ENCODE measurements around the gene TMEM208. TPM values are rescaled to one million over a fixed set of nuclear protein-coding genes. Genes with fewer than 3 reads are reported as not detected.

TMEM208 gene
- total and polyA plus RNA-seq, 2 of the 13 experiments (the other 11 are each of a cell fraction or from before 2014, with no cell fraction given): 58.8 to 72.9 TPM

DNA sequence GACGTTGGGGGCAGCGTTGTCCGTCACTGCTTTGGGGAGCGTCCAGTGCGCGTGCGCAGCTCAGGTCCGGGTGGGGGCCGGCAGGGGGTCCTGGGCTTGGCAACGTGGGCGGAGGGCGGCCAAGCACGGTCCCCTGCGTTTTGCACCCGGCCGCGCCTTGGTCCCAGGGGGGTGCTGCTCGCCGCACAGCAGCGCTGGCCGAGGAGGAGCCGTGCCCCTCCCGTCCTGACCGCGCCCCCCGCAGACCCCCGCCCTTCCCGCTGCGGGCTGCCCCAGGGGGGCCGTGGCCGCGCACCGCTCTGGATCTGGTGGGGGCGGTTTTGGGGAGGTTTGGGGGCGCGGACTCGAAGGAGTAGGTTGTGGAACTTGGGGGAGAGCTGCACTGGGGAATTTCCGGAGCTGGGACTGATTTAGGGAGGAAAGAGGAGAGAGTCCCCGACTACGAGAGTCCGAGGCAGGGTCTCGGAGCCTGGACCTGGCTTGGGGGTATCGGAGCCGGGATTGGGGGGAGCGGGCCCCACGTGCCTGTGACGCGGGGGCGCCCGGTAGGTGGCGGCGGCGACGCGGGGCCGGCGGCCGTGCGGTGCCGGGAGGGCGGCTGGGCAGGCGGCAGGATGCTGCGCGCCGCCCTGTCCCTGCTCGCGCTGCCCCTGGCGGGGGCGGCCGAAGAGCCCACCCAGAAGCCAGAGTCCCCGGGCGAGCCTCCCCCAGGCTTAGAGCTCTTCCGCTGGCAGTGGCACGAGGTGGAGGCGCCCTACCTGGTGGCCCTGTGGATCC lies 21.7 kb downstream of the TMEM208 start, which contains the start of gene SLC9A5 (continued):
- TF ChIP-seq, protein P1, sequence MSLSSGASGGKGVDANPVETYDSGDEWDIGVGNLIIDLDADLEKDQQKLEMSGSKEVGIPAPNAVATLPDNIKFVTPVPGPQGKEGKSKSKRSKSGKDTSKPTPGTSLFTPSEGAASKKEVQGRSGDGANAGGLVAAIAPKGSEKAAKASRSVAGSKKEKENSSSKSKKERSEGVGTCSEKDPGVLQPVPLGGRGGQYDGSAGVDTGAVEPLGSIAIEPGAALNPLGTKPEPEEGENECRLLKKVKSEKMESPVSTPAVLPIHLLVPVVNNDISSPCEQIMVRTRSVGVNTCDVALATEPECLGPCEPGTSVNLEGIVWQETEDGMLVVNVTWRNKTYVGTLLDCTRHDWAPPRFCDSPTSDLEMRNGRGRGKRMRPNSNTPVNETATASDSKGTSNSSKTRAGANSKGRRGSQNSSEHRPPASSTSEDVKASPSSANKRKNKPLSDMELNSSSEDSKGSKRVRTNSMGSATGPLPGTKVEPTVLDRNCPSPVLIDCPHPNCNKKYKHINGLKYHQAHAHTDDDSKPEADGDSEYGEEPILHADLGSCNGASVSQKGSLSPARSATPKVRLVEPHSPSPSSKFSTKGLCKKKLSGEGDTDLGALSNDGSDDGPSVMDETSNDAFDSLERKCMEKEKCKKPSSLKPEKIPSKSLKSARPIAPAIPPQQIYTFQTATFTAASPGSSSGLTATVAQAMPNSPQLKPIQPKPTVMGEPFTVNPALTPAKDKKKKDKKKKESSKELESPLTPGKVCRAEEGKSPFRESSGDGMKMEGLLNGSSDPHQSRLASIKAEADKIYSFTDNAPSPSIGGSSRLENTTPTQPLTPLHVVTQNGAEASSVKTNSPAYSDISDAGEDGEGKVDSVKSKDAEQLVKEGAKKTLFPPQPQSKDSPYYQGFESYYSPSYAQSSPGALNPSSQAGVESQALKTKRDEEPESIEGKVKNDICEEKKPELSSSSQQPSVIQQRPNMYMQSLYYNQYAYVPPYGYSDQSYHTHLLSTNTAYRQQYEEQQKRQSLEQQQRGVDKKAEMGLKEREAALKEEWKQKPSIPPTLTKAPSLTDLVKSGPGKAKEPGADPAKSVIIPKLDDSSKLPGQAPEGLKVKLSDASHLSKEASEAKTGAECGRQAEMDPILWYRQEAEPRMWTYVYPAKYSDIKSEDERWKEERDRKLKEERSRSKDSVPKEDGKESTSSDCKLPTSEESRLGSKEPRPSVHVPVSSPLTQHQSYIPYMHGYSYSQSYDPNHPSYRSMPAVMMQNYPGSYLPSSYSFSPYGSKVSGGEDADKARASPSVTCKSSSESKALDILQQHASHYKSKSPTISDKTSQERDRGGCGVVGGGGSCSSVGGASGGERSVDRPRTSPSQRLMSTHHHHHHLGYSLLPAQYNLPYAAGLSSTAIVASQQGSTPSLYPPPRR (CRISPR knock-in tag; IDR thresholded peaks at IDR 0.05; ENCODE audit: borderline replicate concordance): no peak
- TF ChIP-seq TOPORS (CRISPR knock-in tag; IDR thresholded peaks at IDR 0.05): no peak
- TF ChIP-seq, protein P2, sequence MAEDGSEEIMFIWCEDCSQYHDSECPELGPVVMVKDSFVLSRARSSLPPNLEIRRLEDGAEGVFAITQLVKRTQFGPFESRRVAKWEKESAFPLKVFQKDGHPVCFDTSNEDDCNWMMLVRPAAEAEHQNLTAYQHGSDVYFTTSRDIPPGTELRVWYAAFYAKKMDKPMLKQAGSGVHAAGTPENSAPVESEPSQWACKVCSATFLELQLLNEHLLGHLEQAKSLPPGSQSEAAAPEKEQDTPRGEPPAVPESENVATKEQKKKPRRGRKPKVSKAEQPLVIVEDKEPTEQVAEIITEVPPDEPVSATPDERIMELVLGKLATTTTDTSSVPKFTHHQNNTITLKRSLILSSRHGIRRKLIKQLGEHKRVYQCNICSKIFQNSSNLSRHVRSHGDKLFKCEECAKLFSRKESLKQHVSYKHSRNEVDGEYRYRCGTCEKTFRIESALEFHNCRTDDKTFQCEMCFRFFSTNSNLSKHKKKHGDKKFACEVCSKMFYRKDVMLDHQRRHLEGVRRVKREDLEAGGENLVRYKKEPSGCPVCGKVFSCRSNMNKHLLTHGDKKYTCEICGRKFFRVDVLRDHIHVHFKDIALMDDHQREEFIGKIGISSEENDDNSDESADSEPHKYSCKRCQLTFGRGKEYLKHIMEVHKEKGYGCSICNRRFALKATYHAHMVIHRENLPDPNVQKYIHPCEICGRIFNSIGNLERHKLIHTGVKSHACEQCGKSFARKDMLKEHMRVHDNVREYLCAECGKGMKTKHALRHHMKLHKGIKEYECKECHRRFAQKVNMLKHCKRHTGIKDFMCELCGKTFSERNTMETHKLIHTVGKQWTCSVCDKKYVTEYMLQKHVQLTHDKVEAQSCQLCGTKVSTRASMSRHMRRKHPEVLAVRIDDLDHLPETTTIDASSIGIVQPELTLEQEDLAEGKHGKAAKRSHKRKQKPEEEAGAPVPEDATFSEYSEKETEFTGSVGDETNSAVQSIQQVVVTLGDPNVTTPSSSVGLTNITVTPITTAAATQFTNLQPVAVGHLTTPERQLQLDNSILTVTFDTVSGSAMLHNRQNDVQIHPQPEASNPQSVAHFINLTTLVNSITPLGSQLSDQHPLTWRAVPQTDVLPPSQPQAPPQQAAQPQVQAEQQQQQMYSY (CRISPR knock-in tag; IDR thresholded peaks at IDR 0.05): no peak
- TF ChIP-seq ZNF660 (CRISPR knock-in tag; IDR thresholded peaks at IDR 0.05; ENCODE audit: borderline replicate concordance, low read depth): no peak
- no peak for TF ChIP-seq KAT7 (CRISPR knock-in tag; IDR thresholded peaks at IDR 0.05; ENCODE audit: borderline replicate concordance)
- TF ChIP-seq, protein P3, sequence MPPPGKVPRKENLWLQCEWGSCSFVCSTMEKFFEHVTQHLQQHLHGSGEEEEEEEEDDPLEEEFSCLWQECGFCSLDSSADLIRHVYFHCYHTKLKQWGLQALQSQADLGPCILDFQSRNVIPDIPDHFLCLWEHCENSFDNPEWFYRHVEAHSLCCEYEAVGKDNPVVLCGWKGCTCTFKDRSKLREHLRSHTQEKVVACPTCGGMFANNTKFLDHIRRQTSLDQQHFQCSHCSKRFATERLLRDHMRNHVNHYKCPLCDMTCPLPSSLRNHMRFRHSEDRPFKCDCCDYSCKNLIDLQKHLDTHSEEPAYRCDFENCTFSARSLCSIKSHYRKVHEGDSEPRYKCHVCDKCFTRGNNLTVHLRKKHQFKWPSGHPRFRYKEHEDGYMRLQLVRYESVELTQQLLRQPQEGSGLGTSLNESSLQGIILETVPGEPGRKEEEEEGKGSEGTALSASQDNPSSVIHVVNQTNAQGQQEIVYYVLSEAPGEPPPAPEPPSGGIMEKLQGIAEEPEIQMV (CRISPR knock-in tag; IDR thresholded peaks at IDR 0.05; ENCODE audit: low read depth): no peak
- no peak for TF ChIP-seq ZNF746 (CRISPR knock-in tag; IDR thresholded peaks at IDR 0.05)
- TF ChIP-seq, protein P4, sequence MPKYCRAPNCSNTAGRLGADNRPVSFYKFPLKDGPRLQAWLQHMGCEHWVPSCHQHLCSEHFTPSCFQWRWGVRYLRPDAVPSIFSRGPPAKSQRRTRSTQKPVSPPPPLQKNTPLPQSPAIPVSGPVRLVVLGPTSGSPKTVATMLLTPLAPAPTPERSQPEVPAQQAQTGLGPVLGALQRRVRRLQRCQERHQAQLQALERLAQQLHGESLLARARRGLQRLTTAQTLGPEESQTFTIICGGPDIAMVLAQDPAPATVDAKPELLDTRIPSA (CRISPR knock-in tag; IDR thresholded peaks at IDR 0.05; ENCODE audit: borderline replicate concordance): no peak
- no peak for TF ChIP-seq PHF20 (CRISPR knock-in tag; IDR thresholded peaks at IDR 0.05)
- TF ChIP-seq HNRNPLL (IDR thresholded peaks at IDR 0.05; ENCODE audit: low read depth, low read length, poor library complexity, severe bottlenecking): no peak
- no peak for TF ChIP-seq MEF2D (CRISPR knock-in tag; IDR thresholded peaks at IDR 0.05)
- TF ChIP-seq SAFB2 (CRISPR knock-in tag; IDR thresholded peaks at IDR 0.05; ENCODE audit: borderline replicate concordance, low read depth): no peak
- TF ChIP-seq ADNP (CRISPR knock-in tag; IDR thresholded peaks at IDR 0.05): no peak
- TF ChIP-seq CENPT (CRISPR knock-in tag; IDR thresholded peaks at IDR 0.05; ENCODE audit: low read depth): no peak
- TF ChIP-seq, protein P5, sequence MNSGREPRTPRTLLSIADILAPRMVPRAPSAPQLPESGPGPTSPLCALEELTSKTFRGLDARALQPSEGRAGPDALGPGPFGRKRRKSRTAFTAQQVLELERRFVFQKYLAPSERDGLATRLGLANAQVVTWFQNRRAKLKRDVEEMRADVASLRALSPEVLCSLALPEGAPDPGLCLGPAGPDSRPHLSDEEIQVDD (CRISPR knock-in tag; IDR thresholded peaks at IDR 0.05; ENCODE audit: borderline replicate concordance): no peak
- TF ChIP-seq MXI1 (IDR thresholded peaks at IDR 0.05; ENCODE audit: borderline replicate concordance, low read depth, low read length): no peak
- TF ChIP-seq ARNT (IDR thresholded peaks at IDR 0.05): no peak
- TF ChIP-seq CBFB (CRISPR knock-in tag; IDR thresholded peaks at IDR 0.05): no peak

Data from HepG2 (cell line).